HepG2 (cell line): Measurements from ENCODE around the gene SEMA3C. TPM values are rescaled to one million over a fixed set of nuclear protein-coding genes. Genes with fewer than 3 reads are reported as not detected.

Source experiments
- ATAC-seq: fragments of 200-7000 bp; cut with Tn5 transposase; 3 replicates; pipeline ENCODE4 v1.9.1; 2020; ENCODE audit warnings: mild to moderate bottlenecking, moderate library complexity
- BruUV-seq: library from RNA; stranded (reverse); fragments of 400-500 nt; replicated peaks from 2 replicates; lab custom pipeline; 2021; lab: Mats Ljungman, UMichigan
- CTCF ChIA-PET: fragments of 300-600 bp; formaldehyde crosslinking; extraction: SDS; loops from one replicate; lab custom pipeline; 2021; ENCODE audit warnings: low total read pairs, inconsistent platforms, low intra/inter-chr PET ratio; lab: Yijun Ruan, JAX
- POLR2A ChIA-PET: fragments of 350-600 bp; sonication (Branson Sonifier 250); formaldehyde crosslinking; loops from one replicate; lab custom pipeline; 2020; ENCODE audit warnings: antibody characterized with exemption, inconsistent platforms; lab: Yijun Ruan, JAX
- DNase-seq: peaks from one replicate; pipeline ENCODE4 v3.0.0-alpha.2; 2015; ENCODE audit warnings: low spot score
- FAIRE-seq: peaks from 3 replicates; lab custom pipeline; 2011; peaks lifted over from hg19 to GRCh38; lab: Jason Lieb, UNC
- H2AFZ ChIP-seq: one replicate; pipeline ENCODE4 v1.6.1; 2011; ENCODE audit warnings: low read length, inconsistent platforms
- H3K27ac ChIP-seq: fragments of 300-600 bp; 3 replicates; pipeline ENCODE4 v1.8.0; 2011; ENCODE audit warnings: mixed run types, mild to moderate bottlenecking, mixed read lengths, low read length, inconsistent platforms; ENCODE audit not compliant: insufficient read depth; ENCODE audit errors: extremely low read length
- H3K27me3 ChIP-seq, 2 experiments: fragments of 200-600 bp in 1 of 2; 2 replicates in 1 of 2; 3 replicates in 1 of 2; pipeline versions ENCODE4 v1.6.0 to v1.8.0; 2011; ENCODE audit warnings: low read length in 2 of 2, mild to moderate bottlenecking in 2 of 2, moderate library complexity in 2 of 2, inconsistent platforms in 1 of 2; ENCODE audit not compliant: insufficient read depth in 2 of 2, control insufficient read depth in 1 of 2
- H3K36me3 ChIP-seq, 2 experiments: fragments of 200-600 bp in 1 of 2; replicated peaks in 1 of 2; 2 replicates in 1 of 2; 3 replicates in 1 of 2; pipeline versions ENCODE4 v1.5.1 to v1.8.0; 2011; ENCODE audit warnings: low read length in 2 of 2, inconsistent platforms in 1 of 2; ENCODE audit not compliant: insufficient read depth in 2 of 2, control insufficient read depth in 1 of 2
- H3K4me1 ChIP-seq: 2 replicates; pipeline ENCODE4 v1.5.1; 2012; ENCODE audit warnings: low read length, inconsistent platforms; ENCODE audit not compliant: insufficient read depth
- H3K4me2 ChIP-seq: 2 replicates; pipeline ENCODE4 v1.6.0; 2011; ENCODE audit warnings: low read depth, low read length, inconsistent platforms
- H3K4me3 ChIP-seq, 3 experiments: fragments of 200-600 bp in 1 of 3; sonication (generic), shearing (Covaris generic) in 1 of 3; replicated peaks in 1 of 3; 2 replicates each; pipeline ENCODE4 v1.5.1; 2011 to 2016; ENCODE audit warnings: low read length in 3 of 3, inconsistent platforms in 2 of 3, low read depth in 2 of 3, mild to moderate bottlenecking in 2 of 3, control low read depth in 1 of 3, mixed read lengths in 1 of 3; ENCODE audit not compliant: insufficient read depth in 1 of 3
- H3K79me2 ChIP-seq: one replicate; pipeline ENCODE4 v1.6.1; 2011; ENCODE audit warnings: low read length, inconsistent platforms; ENCODE audit not compliant: insufficient read depth
- H3K9ac ChIP-seq: 2 replicates; pipeline ENCODE4 v1.6.0; 2011; ENCODE audit warnings: mild to moderate bottlenecking, low read depth, low read length, inconsistent platforms; ENCODE audit not compliant: insufficient read depth
- H3K9me3 ChIP-seq: 2 replicates; pipeline ENCODE4 v1.5.1; 2012; ENCODE audit warnings: mild to moderate bottlenecking, low read length
- H4K20me1 ChIP-seq: 2 replicates; pipeline ENCODE4 v1.6.0; 2011; ENCODE audit warnings: inconsistent platforms, mild to moderate bottlenecking, low read length, moderate library complexity; ENCODE audit not compliant: insufficient read depth
- ARNT2 ChIP-seq: sonication (generic); formaldehyde crosslinking; IDR thresholded peaks from 2 replicates; pipeline ENCODE4 v1.8.0; 2022; ENCODE audit warnings: mild to moderate bottlenecking, low read depth, missing genetic modification reagents, moderate library complexity
- IRF2 ChIP-seq: IDR thresholded peaks from 2 replicates; pipeline ENCODE4 v1.6.1; 2018; ENCODE audit warnings: missing genetic modification reagents, missing compliant biosample characterization
- MED1 ChIP-seq: sonication (generic); formaldehyde crosslinking; IDR thresholded peaks from 2 replicates; pipeline ENCODE4 v1.4.0; 2020; ENCODE audit warnings: missing genetic modification reagents
- MLLT10 ChIP-seq: sonication (generic); formaldehyde crosslinking; IDR thresholded peaks from 2 replicates; pipeline ENCODE4 v1.4.0; 2020; ENCODE audit warnings: missing genetic modification reagents
- SRSF9 ChIP-seq: fragments of 200-400 bp; formaldehyde crosslinking; IDR thresholded peaks from 2 replicates; pipeline ENCODE4 v1.6.1; 2018; ENCODE audit warnings: borderline replicate concordance, mild to moderate bottlenecking, low read depth, low read length; ENCODE audit not compliant: insufficient read depth, poor library complexity, severe bottlenecking
- ZFP36L1 ChIP-seq: sonication (generic); formaldehyde crosslinking; IDR thresholded peaks from 2 replicates; pipeline ENCODE4 v1.8.0; 2022; ENCODE audit warnings: mild to moderate bottlenecking, missing genetic modification reagents, moderate library complexity
- ZNF878 ChIP-seq: sonication (generic); formaldehyde crosslinking; IDR thresholded peaks from 2 replicates; pipeline ENCODE4 v1.8.1; 2023; ENCODE audit warnings: mild to moderate bottlenecking, missing genetic modification reagents, moderate library complexity
- in situ Hi-C: cut with HindIII; loops from 2 replicates; pipeline ENCODE4 v1.10.0; 2017; ENCODE audit warnings: low pct_unique_long_range_greater_than_20kb; ENCODE audit not compliant: extremely low pct_ligation_motif_present
- intact Hi-C: fragments of 100-400 bp; cut with micrococcal nuclease; formaldehyde crosslinking; loops from one replicate; pipeline ENCODE4 v1.10.0; 2022; ENCODE audit not compliant: unreplicated experiment
- polyA plus RNA-seq, 8 experiments: library from polyadenylated mRNA; depleted of rRNA in 3 of 8; stranded (reverse) in 7 of 8; unstranded in 1 of 8; fragments of >200 nt; fragmentation: Illumina TruSeq in 4 of 8; extraction: Trizol in 4 of 8; gene quantifications; 2 replicates each; pipeline versions ENCODE4 v1.2.1 to v1.2.3, GENCODE V29; 2011 to 2016; ENCODE audit warnings: low read depth in 4 of 8, missing spikeins in 1 of 8, mixed read lengths in 1 of 8; ENCODE audit not compliant: insufficient read depth in 1 of 8
- total RNA-seq, 5 experiments: library from RNA; depleted of rRNA; stranded (reverse); fragments of >200 nt; fragmentation: Illumina TruSeq; extraction: Trizol; gene quantifications; 2 replicates each; pipeline ENCODE4 v1.2.3, GENCODE V29; 2016; ENCODE audit warnings: low read depth in 1 of 5
- TF ChIP-seq, protein P1 (sequence below): sonication (generic); formaldehyde crosslinking; IDR thresholded peaks from 2 replicates; pipeline ENCODE4 v1.8.0; 2022; ENCODE audit warnings: mild to moderate bottlenecking, missing genetic modification reagents, moderate library complexity
- TF ChIP-seq, protein P2 (sequence below): sonication (generic); formaldehyde crosslinking; IDR thresholded peaks from 2 replicates; pipeline ENCODE4 v1.8.1; 2023; ENCODE audit warnings: mild to moderate bottlenecking, missing genetic modification reagents

SEMA3C gene
- total and polyA plus RNA-seq, 2 of the 13 experiments (the other 11 are each of a cell fraction or from before 2014, with no cell fraction given), result 0.05 to 0.13 TPM

- TF ChIP-seq MED1 (CRISPR knock-in tag) (no peak), ARNT2 (CRISPR knock-in tag) (no peak)
- TF ChIP-seq, protein P1, sequence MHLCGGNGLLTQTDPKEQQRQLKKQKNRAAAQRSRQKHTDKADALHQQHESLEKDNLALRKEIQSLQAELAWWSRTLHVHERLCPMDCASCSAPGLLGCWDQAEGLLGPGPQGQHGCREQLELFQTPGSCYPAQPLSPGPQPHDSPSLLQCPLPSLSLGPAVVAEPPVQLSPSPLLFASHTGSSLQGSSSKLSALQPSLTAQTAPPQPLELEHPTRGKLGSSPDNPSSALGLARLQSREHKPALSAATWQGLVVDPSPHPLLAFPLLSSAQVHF, result no peak
Measured at GRCh38 chr7:80934321-80934720, 15.5 kb upstream of the SEMA3C start (continued).

DNA sequence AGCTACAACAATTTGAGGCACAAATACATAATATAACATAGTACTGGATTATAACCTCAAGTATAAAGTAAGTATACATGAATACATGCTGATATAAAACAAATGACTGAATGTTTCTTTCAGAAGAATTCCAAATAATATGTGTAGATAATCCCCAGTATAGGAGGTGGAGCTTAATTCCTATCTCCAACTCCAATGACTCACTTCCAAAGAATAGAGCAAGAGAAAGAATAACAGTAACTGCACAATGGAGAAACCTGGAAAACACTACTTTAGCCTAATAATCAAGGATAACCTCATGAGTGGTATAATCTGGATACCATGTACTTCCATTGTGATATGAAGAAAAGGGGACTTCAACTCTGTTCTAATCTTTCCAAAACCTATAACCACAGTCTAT lies 13.7 kb upstream of the SEMA3C start:
- H3K27ac ChIP-seq, result no peak overlapping the region
- no peak overlapping the region for H3K4me2 ChIP-seq
- no peak overlapping the region for H3K4me3 ChIP-seq
- BruUV-seq, result no TSS peak
- intact Hi-C loops, result no loop called here
- H3K9me3 ChIP-seq, result no peaks in the 10 kb centered on the region
- in situ Hi-C loops, result no loop called here
- ATAC-seq, result no peak
- DNase-seq, result no peak
- no peak overlapping the region for H2AFZ ChIP-seq
- H3K27me3 ChIP-seq, result no peaks in the 10 kb centered on the region
- H3K4me1 ChIP-seq, result no peaks in the 10 kb centered on the region
- ChIA-PET CTCF (no interaction called here), POLR2A (no interaction called here)
- TF ChIP-seq IRF2 (no peak), ZFP36L1 (CRISPR knock-in tag) (no peak), ZNF878 (CRISPR knock-in tag) (no peak), SRSF9 (no peak), MLLT10 (CRISPR knock-in tag) (no peak)
- TF ChIP-seq, protein P2, sequence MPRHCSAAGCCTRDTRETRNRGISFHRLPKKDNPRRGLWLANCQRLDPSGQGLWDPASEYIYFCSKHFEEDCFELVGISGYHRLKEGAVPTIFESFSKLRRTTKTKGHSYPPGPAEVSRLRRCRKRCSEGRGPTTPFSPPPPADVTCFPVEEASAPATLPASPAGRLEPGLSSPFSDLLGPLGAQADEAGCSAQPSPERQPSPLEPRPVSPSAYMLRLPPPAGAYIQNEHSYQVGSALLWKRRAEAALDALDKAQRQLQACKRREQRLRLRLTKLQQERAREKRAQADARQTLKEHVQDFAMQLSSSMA, result no peak
- H3K36me3 ChIP-seq, result no peaks in the 10 kb centered on the region
- FAIRE-seq, result no peak
- no peak overlapping the region for H3K9ac ChIP-seq
- H4K20me1 ChIP-seq, result no peaks in the 10 kb centered on the region
- H3K79me2 ChIP-seq, result no peaks in the 10 kb centered on the region
